SW 1271 (cell line): ENCODE results near the gene MMP2.
A peak's percentile ranks its signal among the peaks of the same experiment; 100 is the strongest.

ENCODE experiments used
- DNase-seq, 2 experiments: peaks; one replicate each; lab custom pipeline; 2025; lab: John Stamatoyannopoulos, UW

MMP2 gene

GRCh38 chr16:55469821-55470532, 9.0 kb upstream of the MMP2 start:
- no peak for DNase-seq

- DNase-seq, result no peak
Measured at GRCh38 chr16:55470533-55471371, 8.2 kb upstream of the MMP2 start.

DNA sequence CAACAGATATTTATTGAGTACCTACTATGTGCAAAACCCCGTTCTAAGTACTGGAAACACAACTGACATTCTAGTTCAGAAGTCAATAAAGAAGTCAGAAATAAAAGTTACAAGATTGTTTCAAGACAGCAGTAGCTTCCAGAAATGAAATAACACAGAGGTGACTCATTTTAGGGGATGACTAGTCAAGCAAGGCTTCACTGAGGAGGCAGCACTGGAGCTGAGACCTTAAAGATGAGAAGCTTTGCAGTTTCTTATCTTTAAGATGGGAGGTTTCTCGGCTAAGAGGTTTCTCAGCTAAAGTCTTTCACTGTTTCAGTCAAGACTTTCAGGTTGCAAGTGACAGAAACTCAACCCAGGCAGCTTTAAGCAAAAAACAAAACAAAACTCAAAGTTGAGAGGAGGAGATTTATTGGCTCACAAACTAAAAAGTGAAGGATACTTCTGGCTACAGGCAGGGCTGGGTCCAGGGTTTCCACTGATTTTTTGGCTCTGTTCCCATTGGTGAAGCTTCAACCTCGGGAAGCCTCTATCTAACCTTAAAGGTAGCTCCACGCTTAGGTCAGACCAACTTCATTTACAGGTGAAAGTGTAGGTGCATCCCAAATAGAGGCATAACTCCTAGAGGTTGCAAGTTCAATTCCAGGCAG, 7.4 kb upstream of the MMP2 start:
- DNase-seq, result peak in 1 of 2 experiments; percentile 31

- no peak for DNase-seq
Measured at GRCh38 chr16:55473587-55473986, 5.4 kb upstream of the MMP2 start.

DNA sequence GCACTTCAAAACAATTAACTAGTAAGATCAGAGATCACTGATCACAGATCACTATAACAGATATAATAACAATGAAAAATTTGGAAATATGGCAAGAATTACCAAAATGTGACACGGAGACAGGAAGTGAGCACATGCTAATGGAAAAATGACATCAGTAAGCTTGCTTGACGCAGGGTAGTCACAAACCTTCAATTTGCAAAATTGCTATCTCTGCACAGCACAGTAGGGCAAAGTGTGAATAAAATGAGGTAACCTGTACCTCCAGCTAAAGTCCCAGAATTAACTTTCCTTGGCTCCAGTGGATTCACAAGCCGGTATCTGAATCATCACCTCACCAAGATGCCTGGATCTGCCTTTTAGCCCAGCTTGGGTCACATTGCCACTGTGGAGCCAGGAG, 4.2 kb upstream of the MMP2 start:
- DNase-seq, result no peak

- DNase-seq, result no peak
Measured at GRCh38 chr16:55475919-55476318, 3.1 kb upstream of the MMP2 start.

DNA sequence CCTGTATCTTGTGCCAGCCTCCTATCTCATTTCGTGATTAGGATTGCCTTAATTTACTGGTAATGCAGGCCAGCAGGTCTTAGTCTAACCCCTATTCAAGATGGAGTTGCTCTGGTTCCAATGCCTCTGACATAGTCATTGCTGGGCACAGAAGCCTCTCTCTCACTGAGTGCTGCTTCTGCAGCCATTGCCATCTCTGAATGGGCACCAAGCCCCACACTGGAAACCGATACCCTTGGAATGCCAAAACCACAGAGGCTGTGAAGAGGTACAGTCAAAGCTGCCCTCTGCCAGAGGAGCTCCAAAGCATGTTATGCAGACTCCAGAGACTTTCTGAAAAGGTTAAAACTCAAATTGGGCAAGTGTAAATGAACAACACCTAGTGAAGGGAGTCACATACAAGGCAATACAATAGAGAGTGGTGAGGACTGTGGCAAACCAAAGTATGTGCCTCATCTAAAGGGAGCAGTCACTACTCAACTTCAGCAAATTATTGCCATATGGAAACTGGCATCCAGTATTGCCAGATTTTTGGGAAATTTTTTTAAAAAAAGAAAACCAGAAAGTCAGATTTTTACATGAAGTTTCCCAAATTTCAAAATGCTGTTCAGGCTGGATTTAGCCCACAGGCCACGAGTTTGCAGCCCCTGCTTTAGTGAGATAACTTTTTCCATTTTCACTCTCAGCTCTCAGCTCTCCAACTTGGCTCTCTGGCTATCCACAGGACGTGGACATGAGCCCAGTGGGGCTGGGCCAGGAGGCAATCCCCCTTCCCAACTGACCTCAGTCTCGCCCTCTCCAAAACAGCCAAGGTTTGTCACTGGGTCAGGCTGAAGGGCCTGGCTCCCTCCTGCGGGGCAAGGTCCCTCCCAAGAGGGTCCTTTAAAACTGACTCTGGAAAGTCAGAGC, 2.1 kb upstream of the MMP2 start:
- no peak for DNase-seq

DNA sequence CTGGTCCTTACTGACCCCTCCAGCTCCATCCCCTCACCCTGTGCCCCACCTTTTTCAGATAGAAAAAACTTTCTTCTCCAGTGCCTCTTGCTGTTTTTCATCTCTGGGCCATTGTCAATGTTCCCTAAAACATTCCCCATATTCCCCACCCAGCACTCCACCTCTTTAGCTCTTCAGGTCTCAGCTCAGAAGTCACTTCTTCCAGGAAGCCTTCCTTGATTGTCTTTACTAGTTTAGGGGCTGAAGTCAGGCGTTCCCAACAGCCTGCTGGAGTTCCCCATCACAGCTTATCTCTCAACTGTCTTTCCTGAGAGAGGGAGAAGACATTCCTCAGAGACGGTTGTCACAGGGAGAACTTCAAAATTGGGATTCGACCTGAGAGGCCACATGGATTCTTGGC, 1.3 kb upstream of the MMP2 start:
- no peak for DNase-seq

GRCh38 chr16:55479430-55480140, 587 bp downstream of the MMP2 start:
- no peak for DNase-seq

GRCh38 chr16:55480228-55480655, 1.2 kb downstream of the MMP2 start:
- no peak for DNase-seq

GRCh38 chr16:55481023-55481422, 2.0 kb downstream of the MMP2 start:
- DNase-seq, result no peak

GRCh38 chr16:55482056-55482455, 3.1 kb downstream of the MMP2 start:
- DNase-seq, result no peak

GRCh38 chr16:55487048-55487803, 8.2 kb downstream of the MMP2 start:
- DNase-seq, result no peak

GRCh38 chr16:55488306-55488705, 9.3 kb downstream of the MMP2 start:
- DNase-seq, result no peak

GRCh38 chr16:55489119-55489955, 10.3 kb downstream of the MMP2 start:
- DNase-seq, result no peak

DNA sequence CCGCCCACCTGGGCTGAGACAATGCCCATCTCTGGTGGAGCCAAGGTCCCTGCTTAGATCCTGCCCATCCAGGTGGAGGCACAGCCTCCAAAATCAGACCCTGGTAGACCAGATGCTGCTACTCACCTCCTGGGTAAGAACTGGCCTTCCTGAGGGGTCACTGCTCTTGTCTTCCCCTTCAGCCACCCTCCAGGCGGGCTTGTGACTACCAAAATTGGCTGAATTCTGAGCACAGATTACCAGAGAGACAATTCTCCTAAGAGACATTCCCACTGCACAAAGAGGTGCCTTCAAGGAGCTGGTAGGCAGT, 10.9 kb downstream of the MMP2 start:
- no peak for DNase-seq

DNA sequence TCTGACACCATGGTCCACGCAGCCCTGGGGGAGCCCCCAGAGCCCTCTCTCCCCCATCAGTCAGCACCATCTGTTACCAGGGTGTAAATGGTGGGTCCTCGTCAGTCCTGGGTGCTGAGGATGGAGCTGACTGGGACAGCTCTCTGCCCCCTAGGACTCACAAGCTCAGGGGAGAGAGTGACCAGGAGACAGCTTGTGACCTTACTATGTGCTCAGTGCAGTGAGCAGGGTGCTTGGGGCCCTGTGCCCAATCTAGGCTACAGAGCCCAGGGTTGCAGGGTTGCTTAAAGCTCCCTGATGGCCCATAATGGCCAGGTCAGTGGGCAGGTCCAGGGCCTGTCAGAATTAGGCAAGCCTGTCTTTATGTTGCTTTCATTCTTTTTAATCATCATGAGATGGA, 11.3 kb downstream of the MMP2 start:
- DNase-seq, result no peak

GRCh38 chr16:55491691-55492090, 12.7 kb downstream of the MMP2 start:
- no peak for DNase-seq

DNA sequence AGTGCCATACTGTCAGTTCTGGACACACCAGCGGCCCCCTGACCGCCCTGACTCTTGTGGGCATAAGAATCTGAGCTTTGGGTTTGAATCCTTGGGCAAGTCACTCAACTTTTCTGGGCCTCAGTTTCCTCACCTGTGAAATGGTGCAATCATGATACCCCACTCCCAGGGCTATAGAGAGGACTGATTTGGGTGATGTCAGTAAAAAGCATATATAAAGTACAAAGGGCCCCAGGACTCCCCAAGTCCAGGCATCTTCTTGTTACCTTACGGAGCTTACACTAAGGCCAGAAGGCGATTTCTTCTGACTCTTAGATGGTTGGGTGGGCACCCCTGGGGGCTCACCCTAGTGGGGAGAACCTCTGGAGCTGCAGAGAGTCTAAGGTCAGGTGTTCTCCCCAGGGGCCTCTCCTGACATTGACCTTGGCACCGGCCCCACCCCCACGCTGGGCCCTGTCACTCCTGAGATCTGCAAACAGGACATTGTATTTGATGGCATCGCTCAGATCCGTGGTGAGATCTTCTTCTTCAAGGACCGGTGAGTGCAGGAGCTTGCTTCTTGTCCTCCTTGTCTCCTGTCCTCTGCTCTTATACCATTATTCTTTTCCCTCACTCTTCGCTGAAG, 13.9 kb downstream of the MMP2 start:
- DNase-seq, result no peak
